Fibroblast of lung (primary cell): Measurements from ENCODE around the gene KLHL8.

Source experiments
- CTCF ChIP-seq, 2 donors: IDR thresholded peaks in 1 of 2; conservative IDR thresholded peaks in 1 of 2; 1 replicate in 1 of 2; 2 replicates in 1 of 2; pipeline ENCODE4 v1.5.1; 2011 to 2012; ENCODE audit warnings: low read length in 2 of 2, control low read depth in 1 of 2, inconsistent platforms in 1 of 2, low read depth in 1 of 2, mild to moderate bottlenecking in 1 of 2
- EZH2 ChIP-seq: IDR thresholded peaks from 2 replicates; pipeline ENCODE4 v1.5.1; 2012; ENCODE audit warnings: low read length, control low read depth, mild to moderate bottlenecking; ENCODE audit errors: missing control alignments

GRCh38 chr4:87118826-87119225 is 101.6 kb downstream of the KLHL8 start:
- TF ChIP-seq CTCF (conservative IDR thresholded peaks at IDR 0.05 in 1 of 2, IDR thresholded peaks at IDR 0.05 in 1 of 2; ENCODE audit: low read depth in 1 of 2, low read length in 2 of 2) = no peak
- TF ChIP-seq EZH2 = no peak
